AG09309 (cell line): ENCODE data around the gene PCDH17.

Experiments used
- DNase-seq: peaks from one replicate; pipeline ENCODE4 v3.0.0-alpha.2; 2010; ENCODE audit warnings: low read depth
- H3K4me3 ChIP-seq: 2 replicates; pipeline ENCODE4 v1.5.1; 2011; ENCODE audit warnings: mild to moderate bottlenecking, low read depth, low read length, moderate library complexity; ENCODE audit not compliant: control insufficient read depth
- TF ChIP-seq, protein P1 (sequence below): IDR thresholded peaks from 2 replicates; pipeline ENCODE4 v1.5.1; 2011; ENCODE audit warnings: mild to moderate bottlenecking, low read depth, low read length, inconsistent platforms; ENCODE audit not compliant: insufficient read depth, control insufficient read depth; ENCODE audit errors: missing control alignments

Gene PCDH17

DNA sequence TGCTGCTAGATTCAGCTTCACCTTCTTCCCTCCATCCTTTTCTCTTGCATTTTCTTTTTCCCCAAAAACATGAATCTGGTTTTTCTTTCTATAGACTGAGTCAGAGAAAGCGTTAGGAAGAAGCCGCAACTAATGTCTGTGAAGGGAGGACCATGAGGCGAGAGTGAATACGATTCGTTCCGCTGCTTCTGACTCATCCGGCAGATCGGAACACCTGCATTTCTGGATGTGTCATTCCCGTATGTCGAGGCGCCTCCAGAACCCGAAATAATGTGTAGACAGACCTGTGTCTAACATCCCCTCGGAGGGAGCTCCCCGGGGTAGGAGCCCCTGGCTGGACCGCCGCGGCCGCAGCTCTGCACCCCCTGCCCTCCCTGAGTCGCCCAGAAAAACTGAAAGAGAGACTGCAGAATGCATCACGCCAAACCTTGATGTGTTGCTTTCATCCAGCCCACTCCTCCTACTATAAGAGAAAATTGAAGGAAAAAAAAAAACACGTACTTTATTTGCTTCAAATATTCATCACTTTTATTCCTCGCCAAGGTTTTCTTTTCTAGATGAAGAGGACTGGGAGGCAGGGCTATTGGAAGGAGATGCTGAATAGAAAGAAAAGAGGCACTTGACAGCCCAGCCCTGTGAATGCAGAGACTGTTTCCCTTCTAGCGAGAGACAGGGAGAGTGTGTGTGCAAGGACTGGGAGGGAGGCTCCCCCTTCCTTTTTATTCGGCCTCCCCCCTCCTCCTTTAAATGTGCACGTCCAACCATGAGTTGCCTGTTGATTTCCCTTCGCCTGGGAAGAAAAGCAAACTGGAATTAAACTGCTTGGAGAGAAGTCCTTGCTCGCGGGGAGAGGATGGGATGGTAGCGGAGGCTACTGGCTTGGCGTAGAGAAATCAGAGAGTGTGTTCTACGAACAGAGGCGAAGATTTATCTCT is 616 bp upstream of the PCDH17 start:
- DNase-seq = no peak

DNA sequence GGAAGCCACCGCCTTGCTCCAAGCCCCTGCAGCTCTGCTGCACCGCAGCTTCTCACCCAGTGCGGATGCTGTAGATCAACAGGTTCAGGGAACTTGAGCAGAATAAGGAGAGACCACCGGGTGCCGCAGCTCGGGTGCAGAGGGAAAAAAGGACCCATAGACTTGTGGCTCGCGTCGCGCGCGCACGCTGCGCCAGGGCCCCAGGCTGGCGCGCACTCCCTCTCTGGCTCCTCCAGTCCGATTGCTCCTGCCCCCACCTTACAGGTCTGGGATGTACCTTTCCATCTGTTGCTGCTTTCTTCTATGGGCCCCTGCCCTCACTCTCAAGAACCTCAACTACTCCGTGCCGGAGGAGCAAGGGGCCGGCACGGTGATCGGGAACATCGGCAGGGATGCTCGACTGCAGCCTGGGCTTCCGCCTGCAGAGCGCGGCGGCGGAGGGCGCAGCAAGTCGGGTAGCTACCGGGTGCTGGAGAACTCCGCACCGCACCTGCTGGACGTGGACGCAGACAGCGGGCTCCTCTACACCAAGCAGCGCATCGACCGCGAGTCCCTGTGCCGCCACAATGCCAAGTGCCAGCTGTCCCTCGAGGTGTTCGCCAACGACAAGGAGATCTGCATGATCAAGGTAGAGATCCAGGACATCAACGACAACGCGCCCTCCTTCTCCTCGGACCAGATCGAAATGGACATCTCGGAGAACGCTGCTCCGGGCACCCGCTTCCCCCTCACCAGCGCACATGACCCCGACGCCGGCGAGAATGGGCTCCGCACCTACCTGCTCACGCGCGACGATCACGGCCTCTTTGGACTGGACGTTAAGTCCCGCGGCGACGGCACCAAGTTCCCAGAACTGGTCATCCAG is 964 bp downstream of the PCDH17 start:
- H3K4me3 ChIP-seq = peak overlapping the region; percentile 41
- no peak for DNase-seq
- TF ChIP-seq, protein P1, sequence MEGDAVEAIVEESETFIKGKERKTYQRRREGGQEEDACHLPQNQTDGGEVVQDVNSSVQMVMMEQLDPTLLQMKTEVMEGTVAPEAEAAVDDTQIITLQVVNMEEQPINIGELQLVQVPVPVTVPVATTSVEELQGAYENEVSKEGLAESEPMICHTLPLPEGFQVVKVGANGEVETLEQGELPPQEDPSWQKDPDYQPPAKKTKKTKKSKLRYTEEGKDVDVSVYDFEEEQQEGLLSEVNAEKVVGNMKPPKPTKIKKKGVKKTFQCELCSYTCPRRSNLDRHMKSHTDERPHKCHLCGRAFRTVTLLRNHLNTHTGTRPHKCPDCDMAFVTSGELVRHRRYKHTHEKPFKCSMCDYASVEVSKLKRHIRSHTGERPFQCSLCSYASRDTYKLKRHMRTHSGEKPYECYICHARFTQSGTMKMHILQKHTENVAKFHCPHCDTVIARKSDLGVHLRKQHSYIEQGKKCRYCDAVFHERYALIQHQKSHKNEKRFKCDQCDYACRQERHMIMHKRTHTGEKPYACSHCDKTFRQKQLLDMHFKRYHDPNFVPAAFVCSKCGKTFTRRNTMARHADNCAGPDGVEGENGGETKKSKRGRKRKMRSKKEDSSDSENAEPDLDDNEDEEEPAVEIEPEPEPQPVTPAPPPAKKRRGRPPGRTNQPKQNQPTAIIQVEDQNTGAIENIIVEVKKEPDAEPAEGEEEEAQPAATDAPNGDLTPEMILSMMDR = no peak

More for the DNA sequence above, 616 bp upstream of the PCDH17 start:
- TF ChIP-seq, protein P1 = no peak
- peak overlapping the region; percentile 41 for H3K4me3 ChIP-seq

DNA sequence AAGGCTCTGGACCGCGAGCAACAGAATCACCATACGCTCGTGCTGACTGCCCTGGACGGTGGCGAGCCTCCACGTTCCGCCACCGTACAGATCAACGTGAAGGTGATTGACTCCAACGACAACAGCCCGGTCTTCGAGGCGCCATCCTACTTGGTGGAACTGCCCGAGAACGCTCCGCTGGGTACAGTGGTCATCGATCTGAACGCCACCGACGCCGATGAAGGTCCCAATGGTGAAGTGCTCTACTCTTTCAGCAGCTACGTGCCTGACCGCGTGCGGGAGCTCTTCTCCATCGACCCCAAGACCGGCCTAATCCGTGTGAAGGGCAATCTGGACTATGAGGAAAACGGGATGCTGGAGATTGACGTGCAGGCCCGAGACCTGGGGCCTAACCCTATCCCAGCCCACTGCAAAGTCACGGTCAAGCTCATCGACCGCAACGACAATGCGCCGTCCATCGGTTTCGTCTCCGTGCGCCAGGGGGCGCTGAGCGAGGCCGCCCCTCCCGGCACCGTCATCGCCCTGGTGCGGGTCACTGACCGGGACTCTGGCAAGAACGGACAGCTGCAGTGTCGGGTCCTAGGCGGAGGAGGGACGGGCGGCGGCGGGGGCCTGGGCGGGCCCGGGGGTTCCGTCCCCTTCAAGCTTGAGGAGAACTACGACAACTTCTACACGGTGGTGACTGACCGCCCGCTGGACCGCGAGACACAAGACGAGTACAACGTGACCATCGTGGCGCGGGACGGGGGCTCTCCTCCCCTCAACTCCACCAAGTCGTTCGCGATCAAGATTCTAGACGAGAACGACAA is 1.8 kb downstream of the PCDH17 start:
- no peak for DNase-seq
- TF ChIP-seq, protein P1 = no peak
- no peak overlapping the region for H3K4me3 ChIP-seq

DNA sequence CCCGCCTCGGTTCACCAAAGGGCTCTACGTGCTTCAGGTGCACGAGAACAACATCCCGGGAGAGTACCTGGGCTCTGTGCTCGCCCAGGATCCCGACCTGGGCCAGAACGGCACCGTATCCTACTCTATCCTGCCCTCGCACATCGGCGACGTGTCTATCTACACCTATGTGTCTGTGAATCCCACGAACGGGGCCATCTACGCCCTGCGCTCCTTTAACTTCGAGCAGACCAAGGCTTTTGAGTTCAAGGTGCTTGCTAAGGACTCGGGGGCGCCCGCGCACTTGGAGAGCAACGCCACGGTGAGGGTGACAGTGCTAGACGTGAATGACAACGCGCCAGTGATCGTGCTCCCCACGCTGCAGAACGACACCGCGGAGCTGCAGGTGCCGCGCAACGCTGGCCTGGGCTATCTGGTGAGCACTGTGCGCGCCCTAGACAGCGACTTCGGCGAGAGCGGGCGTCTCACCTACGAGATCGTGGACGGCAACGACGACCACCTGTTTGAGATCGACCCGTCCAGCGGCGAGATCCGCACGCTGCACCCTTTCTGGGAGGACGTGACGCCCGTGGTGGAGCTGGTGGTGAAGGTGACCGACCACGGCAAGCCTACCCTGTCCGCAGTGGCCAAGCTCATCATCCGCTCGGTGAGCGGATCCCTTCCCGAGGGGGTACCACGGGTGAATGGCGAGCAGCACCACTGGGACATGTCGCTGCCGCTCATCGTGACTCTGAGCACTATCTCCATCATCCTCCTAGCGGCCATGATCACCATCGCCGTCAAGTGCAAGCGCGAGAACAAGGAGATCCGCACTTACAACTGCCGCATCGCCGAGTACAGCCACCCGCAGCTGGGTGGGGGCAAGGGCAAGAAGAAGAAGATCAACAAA is 2.6 kb downstream of the PCDH17 start:
- TF ChIP-seq, protein P1 = no peak
- no peak for DNase-seq
- no peak overlapping the region for H3K4me3 ChIP-seq

DNA sequence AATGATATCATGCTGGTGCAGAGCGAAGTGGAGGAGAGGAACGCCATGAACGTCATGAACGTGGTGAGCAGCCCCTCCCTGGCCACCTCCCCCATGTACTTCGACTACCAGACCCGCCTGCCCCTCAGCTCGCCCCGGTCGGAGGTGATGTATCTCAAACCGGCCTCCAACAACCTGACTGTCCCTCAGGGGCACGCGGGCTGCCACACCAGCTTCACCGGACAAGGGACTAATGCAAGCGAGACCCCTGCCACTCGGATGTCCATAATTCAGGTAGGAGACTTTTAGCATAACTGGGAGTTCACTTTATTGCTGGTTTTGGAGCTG is 3.3 kb downstream of the PCDH17 start:
- TF ChIP-seq, protein P1 = no peak
- H3K4me3 ChIP-seq = no peak overlapping the region
- no peak for DNase-seq
